Right atrium auricular region (tissue), 2 donors: ENCODE data around the gene FAM83C. TPM values are rescaled to one million over a fixed set of nuclear protein-coding genes. Genes with fewer than 3 reads are reported as not detected.
A peak's percentile ranks its signal among the peaks of the same experiment; 100 is the strongest.

ENCODE experiments used
- DNase-seq: peaks from one replicate; pipeline ENCODE4 v3.0.0-alpha.2; 2019; ENCODE audit warnings: low spot score
- H3K27ac ChIP-seq, 2 donors: fragments of 200-600 bp; sonication (generic); 1 replicate in 1 of 2; 2 replicates in 1 of 2; pipeline ENCODE4 v1.5.1; 2016 to 2019
- H3K27me3 ChIP-seq, 2 donors: fragments of 200-600 bp; sonication (generic); one replicate each; pipeline versions ENCODE4 v1.5.1 to v1.6.0; 2017 to 2019
- H3K36me3 ChIP-seq: fragments of 200-600 bp; sonication (generic); one replicate; pipeline ENCODE4 v1.5.1; 2016
- H3K4me1 ChIP-seq, 2 donors: fragments of 200-600 bp; sonication (generic); one replicate each; pipeline versions ENCODE4 v1.5.1 to v1.6.0; 2017 to 2019
- H3K4me3 ChIP-seq, 2 donors: fragments of 200-600 bp; sonication (generic); 1 replicate in 1 of 2; 2 replicates in 1 of 2; pipeline ENCODE4 v1.5.1; 2017 to 2019; ENCODE audit warnings: mild to moderate bottlenecking in 1 of 2, moderate library complexity in 1 of 2
- H3K9me3 ChIP-seq, 2 donors: fragments of 200-600 bp; sonication (generic); one replicate each; pipeline ENCODE4 v1.5.1; 2019
- CTCF ChIP-seq, 2 donors: fragments of 200-600 bp; sonication (generic); IDR thresholded peaks; one replicate each; pipeline ENCODE4 v1.5.1; 2019; ENCODE audit warnings: antibody characterized with exemption in 2 of 2
- total RNA-seq, 2 donors: library from RNA; depleted of rRNA; stranded (reverse); fragments of >200 nt; gene quantifications; one replicate each; pipeline ENCODE4 v1.1.0, GENCODE V29; 2016

Gene FAM83C
- total RNA-seq, 2 donors from 2014 or later: not detected

GRCh38 chr20:35307666-35308653 is 15.7 kb upstream of the FAM83C start:
- Histone ChIP-seq H3K4me3 (no peak overlapping the region), H3K27ac (peak overlapping the region; percentile 55 to 71), H3K9me3 (no peaks in the 10 kb centered on the region), H3K36me3 (peaks cover 8% of the 10 kb centered on the region), H3K4me1 (peaks cover 0 to 40% of the 10 kb centered on the region in 2 donors), H3K27me3 (no peaks in the 10 kb centered on the region)
- no peak for DNase-seq
- TF ChIP-seq CTCF (IDR thresholded peaks at IDR 0.05): no peak

- TF ChIP-seq CTCF (IDR thresholded peaks at IDR 0.05): peak; percentile 50 to 70
- Histone ChIP-seq H3K9me3 (no peaks in the 10 kb centered on the region), H3K36me3 (peaks cover 8% of the 10 kb centered on the region), H3K4me3 (no peak overlapping the region), H3K4me1 (peaks cover 0 to 40% of the 10 kb centered on the region in 2 donors), H3K27me3 (no peaks in the 10 kb centered on the region), H3K27ac (peak overlapping the region; percentile 55 to 71)
- no peak for DNase-seq
These were observed 14.8 kb upstream of the FAM83C start for GRCh38 chr20:35306931-35307517.

- Histone ChIP-seq H3K27me3 (no peaks in the 10 kb centered on the region), H3K27ac (peak overlapping the region; percentile 55 to 71), H3K4me3 (no peak overlapping the region), H3K9me3 (no peaks in the 10 kb centered on the region), H3K36me3 (peaks cover 8% of the 10 kb centered on the region), H3K4me1 (peaks cover 0 to 40% of the 10 kb centered on the region in 2 donors)
- DNase-seq: no peak
- no peak for TF ChIP-seq CTCF (IDR thresholded peaks at IDR 0.05)
These were observed 13.7 kb upstream of the FAM83C start for GRCh38 chr20:35305682-35306556.

- Histone ChIP-seq H3K9me3 (no peaks in the 10 kb centered on the region), H3K27ac (no peak overlapping the region), H3K4me3 (no peak overlapping the region), H3K4me1 (peaks cover 0 to 40% of the 10 kb centered on the region in 2 donors), H3K27me3 (no peaks in the 10 kb centered on the region), H3K36me3 (peaks cover 8% of the 10 kb centered on the region)
- TF ChIP-seq CTCF (IDR thresholded peaks at IDR 0.05): no peak
- DNase-seq: no peak
These were observed 12.7 kb upstream of the FAM83C start for GRCh38 chr20:35304956-35305355.

GRCh38 chr20:35303735-35304491 is 11.7 kb upstream of the FAM83C start:
- H3K9me3 ChIP-seq: no peaks in the 10 kb centered on the region
- H3K4me1 ChIP-seq: peaks cover 0 to 40% of the 10 kb centered on the region in 2 donors
- DNase-seq: peak; percentile 89
- H3K4me3 ChIP-seq: no peak overlapping the region
- H3K36me3 ChIP-seq: peaks cover 8% of the 10 kb centered on the region
- peak; percentile 82 to 96 for TF ChIP-seq CTCF (IDR thresholded peaks at IDR 0.05)
- no peaks in the 10 kb centered on the region for H3K27me3 ChIP-seq
- H3K27ac ChIP-seq: no peak overlapping the region
